ENCODE data around the gene MIEN1.

DNA sequence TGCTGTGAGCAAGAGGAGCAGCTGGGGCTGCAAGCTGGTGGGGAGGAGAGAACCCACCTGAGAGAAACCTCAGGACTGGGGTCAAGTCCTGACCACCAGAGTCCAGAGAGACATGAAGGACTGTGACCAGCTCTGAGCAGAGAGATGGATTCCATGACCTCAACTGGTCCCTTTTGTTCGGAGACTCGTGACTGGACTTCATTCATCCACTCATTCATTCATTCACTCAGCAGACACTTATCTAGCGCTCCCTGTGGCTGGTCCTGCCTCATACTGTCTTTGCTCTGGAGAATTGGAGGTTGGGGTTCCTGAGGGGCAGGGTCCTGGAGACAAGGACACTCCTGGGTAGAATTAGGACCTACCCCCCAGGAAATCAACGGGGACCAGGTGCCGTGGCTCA is 26.4 kb downstream of the MIEN1 start:
- TF ChIP-seq, protein P1, sequence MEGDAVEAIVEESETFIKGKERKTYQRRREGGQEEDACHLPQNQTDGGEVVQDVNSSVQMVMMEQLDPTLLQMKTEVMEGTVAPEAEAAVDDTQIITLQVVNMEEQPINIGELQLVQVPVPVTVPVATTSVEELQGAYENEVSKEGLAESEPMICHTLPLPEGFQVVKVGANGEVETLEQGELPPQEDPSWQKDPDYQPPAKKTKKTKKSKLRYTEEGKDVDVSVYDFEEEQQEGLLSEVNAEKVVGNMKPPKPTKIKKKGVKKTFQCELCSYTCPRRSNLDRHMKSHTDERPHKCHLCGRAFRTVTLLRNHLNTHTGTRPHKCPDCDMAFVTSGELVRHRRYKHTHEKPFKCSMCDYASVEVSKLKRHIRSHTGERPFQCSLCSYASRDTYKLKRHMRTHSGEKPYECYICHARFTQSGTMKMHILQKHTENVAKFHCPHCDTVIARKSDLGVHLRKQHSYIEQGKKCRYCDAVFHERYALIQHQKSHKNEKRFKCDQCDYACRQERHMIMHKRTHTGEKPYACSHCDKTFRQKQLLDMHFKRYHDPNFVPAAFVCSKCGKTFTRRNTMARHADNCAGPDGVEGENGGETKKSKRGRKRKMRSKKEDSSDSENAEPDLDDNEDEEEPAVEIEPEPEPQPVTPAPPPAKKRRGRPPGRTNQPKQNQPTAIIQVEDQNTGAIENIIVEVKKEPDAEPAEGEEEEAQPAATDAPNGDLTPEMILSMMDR (IDR thresholded peaks at IDR 0.05) = no peak
- TF ChIP-seq POLR2A (IDR thresholded peaks at IDR 0.05) (no peak), POLR2AphosphoS5 (IDR thresholded peaks at IDR 0.05) (no peak)

Measured in prostate gland (tissue), 2 donors.